ENCODE data around the gene TICRR.
"Not testable (repeated sequence)": the region's sequence is repeated elsewhere in the genome, so short reads cannot be mapped to it uniquely, and the experiment has no call there.

The TICRR gene

DNA sequence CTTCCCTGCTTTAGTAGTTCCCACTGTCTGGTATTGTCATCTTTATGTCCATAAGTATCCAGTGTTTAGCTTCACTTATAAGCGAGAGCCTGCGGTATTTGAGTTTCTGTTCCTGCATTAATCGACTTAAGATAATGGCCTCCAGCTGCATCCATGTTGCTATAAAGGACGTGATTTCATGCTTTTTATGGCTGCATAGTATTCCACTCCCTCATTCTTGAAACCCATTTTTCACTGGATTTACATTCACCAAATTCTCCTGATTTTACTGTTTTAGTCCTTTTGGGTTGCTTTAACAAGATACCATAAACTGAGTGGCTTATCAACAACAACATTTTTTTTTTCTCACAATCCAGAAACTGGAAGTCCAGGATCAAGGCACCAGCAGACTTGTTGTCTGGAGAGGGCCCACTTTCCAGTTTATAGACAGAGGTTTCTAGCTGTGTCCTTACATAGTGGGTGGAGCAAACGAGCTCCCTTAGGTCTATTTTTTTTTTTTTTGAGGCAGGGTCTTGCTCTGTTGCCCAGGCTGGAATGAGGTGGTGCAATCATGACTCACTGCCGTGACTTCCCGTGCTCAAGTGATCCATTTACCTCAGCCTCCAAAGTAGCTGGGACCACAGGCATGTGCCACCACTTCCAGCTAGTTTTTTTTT lies 6.1 kb upstream of the TICRR start:
- DNase-seq (ENCODE audit: low read depth in 3 of 3): no peak

DNA sequence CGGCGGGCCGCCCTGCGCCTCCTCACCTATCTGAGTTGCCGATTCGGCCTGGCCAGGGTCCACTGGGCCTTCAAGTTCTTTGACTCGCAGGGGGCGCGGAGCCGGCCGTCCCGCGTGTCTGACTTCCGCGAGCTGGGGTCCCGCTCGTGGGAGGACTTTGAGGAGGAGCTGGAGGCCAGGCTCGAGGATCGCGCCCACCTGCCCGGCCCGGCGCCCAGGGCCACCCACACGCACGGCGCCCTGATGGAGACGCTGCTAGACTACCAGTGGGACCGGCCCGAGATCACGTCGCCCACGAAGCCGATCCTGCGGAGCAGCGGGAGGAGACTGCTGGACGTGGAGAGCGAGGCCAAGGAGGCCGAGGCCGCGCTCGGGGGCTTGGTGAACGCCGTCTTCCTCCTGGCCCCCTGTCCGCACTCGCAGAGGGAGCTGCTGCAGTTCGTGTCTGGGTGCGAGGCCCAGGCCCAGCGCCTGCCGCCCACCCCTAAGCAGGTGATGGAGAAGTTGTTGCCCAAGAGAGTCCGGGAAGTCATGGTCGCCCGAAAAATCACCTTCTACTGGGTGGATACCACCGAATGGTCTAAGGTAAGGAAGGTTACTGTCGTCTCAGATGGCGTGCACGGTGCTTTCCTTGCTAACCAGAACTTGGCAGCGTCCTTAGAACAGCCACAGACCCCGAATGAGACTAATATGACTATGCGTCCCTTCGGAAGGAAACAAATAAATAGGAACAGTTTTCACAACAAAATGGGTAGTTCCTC lies 567 bp downstream of the TICRR start:
- peak in 1 of 3 donors; percentile 21 for DNase-seq (ENCODE audit: low read depth in 3 of 3)

DNA sequence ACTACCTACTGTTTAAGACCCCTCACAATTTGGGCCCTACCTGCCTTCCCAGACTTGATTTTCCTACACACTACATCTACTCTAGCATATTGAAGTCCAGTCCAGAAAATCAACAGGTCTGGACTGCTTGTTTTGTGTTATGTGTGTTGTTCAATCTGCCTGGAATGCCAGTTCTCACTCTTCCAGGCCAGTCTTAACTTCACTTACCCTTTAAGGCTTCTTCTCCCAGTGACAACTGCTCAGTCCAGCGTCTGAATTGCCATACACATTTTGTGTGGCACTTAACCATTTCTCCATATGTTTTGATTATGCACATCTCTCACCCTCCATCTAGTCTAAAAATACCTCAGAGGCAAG lies 1.1 kb downstream of the TICRR start:
- DNase-seq (ENCODE audit: low read depth in 3 of 3): no peak

DNA sequence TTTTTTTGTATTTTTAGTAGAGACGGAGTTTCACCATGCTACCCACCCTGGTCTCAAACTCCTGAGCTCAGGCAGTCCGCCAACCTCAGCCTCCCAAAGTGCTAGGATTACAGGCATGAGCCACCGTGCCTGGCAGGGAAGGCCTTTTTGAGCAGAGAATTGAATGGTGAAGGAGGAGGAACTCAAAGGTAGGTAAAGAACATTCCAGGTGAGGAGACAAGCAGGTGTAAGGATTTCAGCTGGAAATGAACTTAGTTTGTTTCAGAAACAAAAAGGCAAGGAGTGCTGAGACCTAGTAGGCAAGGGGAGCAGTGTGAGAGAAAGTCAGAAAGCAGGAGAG lies 2.5 kb downstream of the TICRR start:
- no peak for DNase-seq (ENCODE audit: low read depth in 3 of 3)

GRCh38 chr15:89578146-89578545 lies 2.9 kb downstream of the TICRR start:
- DNase-seq (ENCODE audit: low read depth in 3 of 3): no peak

DNA sequence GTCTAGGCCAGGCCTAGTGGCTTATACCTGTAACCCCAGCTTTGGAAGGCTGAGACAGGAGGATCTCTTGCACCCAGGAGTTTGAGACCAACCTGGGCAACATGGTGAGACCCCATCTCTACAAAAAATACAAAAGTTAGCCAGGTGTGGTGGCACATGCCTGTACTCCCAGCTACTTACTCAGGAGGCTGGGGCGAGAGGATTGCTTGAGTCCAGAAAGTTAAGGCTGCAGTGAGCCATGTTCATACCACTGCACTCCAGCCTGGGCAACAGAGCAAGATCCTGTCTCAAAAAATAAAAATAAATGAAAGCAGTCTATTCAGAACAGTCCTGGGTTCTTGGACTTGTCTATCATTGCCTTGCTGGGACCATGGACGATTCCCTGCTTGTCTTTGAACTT lies 5.5 kb downstream of the TICRR start:
- not testable (repeated sequence) for DNase-seq (ENCODE audit: low read depth in 3 of 3)

GRCh38 chr15:89586651-89587050 lies 11.4 kb downstream of the TICRR start:
- no peak for DNase-seq (ENCODE audit: low read depth in 3 of 3)

GRCh38 chr15:89587955-89588354 lies 12.7 kb downstream of the TICRR start:
- no peak for DNase-seq (ENCODE audit: low read depth in 3 of 3)

- DNase-seq (ENCODE audit: low read depth in 3 of 3): no peak
Measured at GRCh38 chr15:89591834-89592233, 16.6 kb downstream of the TICRR start.

GRCh38 chr15:89593018-89593417 lies 17.7 kb downstream of the TICRR start:
- DNase-seq (ENCODE audit: low read depth in 3 of 3): no peak

GRCh38 chr15:89599021-89599420 lies 23.8 kb downstream of the TICRR start:
- DNase-seq (ENCODE audit: low read depth in 3 of 3): no peak

DNA sequence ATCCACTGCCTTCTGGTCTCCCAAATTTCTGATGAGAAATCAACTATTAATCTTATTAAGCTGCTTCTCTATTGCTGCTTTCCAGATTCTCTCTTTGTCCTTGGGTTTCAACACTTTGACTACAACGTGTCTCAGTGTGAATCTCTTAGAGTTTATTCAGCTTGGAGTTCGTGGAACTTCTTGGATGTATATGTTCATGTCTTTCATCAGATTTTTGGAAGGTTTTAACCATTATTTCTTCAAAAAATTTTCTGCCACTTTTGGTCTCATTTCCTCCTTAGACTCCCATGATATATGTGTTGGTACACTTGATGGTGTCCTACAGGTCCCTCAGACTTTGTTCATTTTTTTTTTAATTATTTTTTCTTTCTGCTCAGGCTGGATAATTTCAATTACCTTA lies 36.0 kb downstream of the TICRR start:
- DNase-seq (ENCODE audit: low read depth in 3 of 3): no peak

- DNase-seq (ENCODE audit: low read depth in 3 of 3): no peak
Measured at GRCh38 chr15:89613031-89613430, 37.8 kb downstream of the TICRR start.

DNA sequence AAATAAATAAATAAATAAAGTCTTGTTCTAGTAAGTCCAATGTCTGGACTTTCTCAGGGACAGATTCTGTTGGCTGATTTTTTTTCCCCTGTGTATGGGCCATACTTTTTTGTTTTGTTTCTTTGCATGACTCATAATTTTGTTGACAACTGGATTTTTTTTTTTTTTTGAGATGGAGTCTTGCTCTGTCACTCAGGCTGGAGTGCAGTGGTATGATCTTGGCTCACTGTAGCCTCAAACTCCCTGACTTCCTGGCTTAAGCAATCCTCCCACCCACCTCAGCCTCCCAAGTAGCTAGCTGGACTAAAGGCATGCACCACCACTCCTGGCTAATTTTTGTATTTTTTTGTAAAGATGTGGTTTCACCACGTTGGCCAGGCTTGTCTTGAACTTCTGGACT lies 38.9 kb downstream of the TICRR start:
- DNase-seq (ENCODE audit: low read depth in 3 of 3): no peak

DNA sequence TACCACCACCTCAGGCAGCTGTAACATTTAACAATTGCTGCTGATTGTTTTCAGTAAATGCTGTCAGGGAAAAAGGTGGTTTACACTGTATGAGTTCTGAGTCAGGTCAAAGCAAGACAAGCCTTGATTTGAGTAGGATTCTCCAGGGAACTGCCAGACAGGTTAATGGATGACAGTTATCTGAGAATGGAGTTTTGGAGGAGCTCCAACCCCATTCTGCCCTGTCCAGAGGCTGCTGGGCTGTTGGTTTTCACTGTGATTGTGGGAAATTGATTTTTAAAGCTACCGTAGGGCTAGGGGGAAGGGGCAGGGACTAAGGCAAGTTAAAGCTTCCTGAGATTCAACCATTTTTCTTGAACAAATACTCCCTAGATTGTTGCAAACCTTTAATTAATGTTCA lies 39.9 kb downstream of the TICRR start:
- DNase-seq (ENCODE audit: low read depth in 3 of 3): no peak

- no peak for DNase-seq (ENCODE audit: low read depth in 3 of 3)
Measured at GRCh38 chr15:89616228-89616627, 41.0 kb downstream of the TICRR start.

- DNase-seq (ENCODE audit: low read depth in 3 of 3): no peak
Measured at GRCh38 chr15:89621547-89621946, 46.3 kb downstream of the TICRR start.

GRCh38 chr15:89623165-89623564 lies 47.9 kb downstream of the TICRR start:
- DNase-seq (ENCODE audit: low read depth in 3 of 3): no peak

DNA sequence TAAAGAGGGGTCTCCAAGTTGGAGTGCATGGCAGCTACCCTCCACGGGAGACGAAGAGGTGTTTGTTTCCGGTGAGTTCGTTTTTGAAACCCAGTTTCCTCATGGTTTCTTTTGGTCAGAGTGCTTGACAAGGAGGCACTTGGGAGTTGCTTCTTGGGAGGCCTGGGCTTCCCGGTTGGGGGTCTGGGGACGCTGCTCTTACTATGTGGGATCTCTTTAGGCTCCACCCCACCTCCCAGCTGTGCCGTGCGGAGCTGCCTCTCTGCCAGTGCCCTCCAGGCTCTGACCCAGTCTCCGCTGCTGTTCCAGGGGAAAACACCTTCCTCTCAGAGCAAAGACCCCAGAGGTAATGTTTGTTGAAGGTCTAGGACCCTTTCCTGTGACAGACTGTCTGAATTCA lies 50.4 kb downstream of the TICRR start:
- DNase-seq (ENCODE audit: low read depth in 3 of 3): no peak

GRCh38 chr15:89627256-89627970 lies 52.1 kb downstream of the TICRR start:
- DNase-seq (ENCODE audit: low read depth in 3 of 3): no peak

GRCh38 chr15:89628301-89628700 lies 53.0 kb downstream of the TICRR start:
- DNase-seq (ENCODE audit: low read depth in 3 of 3): no peak

GRCh38 chr15:89628806-89629715 lies 53.8 kb downstream of the TICRR start:
- DNase-seq (ENCODE audit: low read depth in 3 of 3): no peak

Measured in stimulated activated CD4-positive, alpha-beta T cell treated with anti-CD3 and anti-CD28 coated beads, TNF-alpha, amount 100 ng/mL, for 48 hours (primary cell).